Activated CD4-positive, alpha-beta memory T cell treated with anti-CD3 and anti-CD28 coated beads, Interleukin-2, amount 10 ng/mL, durations not matched to agents 7 days and 5 days (primary cell): ENCODE results near the gene TMBIM1. TPM values are rescaled to one million over a fixed set of nuclear protein-coding genes. Genes with fewer than 3 reads are reported as not detected.
"Not testable (repeated sequence)": the region's sequence is repeated elsewhere in the genome, so short reads cannot be mapped to it uniquely, and the experiment has no call there.

Experiments used
- CTCF ChIA-PET: fragments of 350-600 bp; sonication (Branson Sonifier 250); formaldehyde crosslinking; loops from one replicate; lab custom pipeline; 2021; ENCODE audit warnings: antibody characterized with exemption, inconsistent platforms; lab: Charles Lee
- POLR2A ChIA-PET: fragments of 350-600 bp; sonication (Branson Sonifier 250); formaldehyde crosslinking; loops from one replicate; lab custom pipeline; 2021; ENCODE audit warnings: antibody characterized with exemption; lab: Charles Lee
- DNase-seq: peaks from one replicate; pipeline ENCODE4 v3.0.0-alpha.2; 2020
- H3K27ac Mint-ChIP-seq: one replicate; pipeline ENCODE4 v1.8.0; 2021; ENCODE audit warnings: mild to moderate bottlenecking, mixed read lengths
- H3K27me3 Mint-ChIP-seq: one replicate; pipeline ENCODE4 v1.8.0; 2021; ENCODE audit warnings: mixed read lengths
- H3K36me3 Mint-ChIP-seq: one replicate; pipeline ENCODE4 v1.8.0; 2021; ENCODE audit warnings: low read depth, mixed read lengths
- H3K4me1 Mint-ChIP-seq: one replicate; pipeline ENCODE4 v1.8.0; 2021; ENCODE audit warnings: mixed read lengths
- H3K4me3 Mint-ChIP-seq: one replicate; pipeline ENCODE4 v1.8.0; 2021; ENCODE audit warnings: mild to moderate bottlenecking, mixed read lengths
- H3K9me3 Mint-ChIP-seq: one replicate; pipeline ENCODE4 v1.8.0; 2021; ENCODE audit warnings: mixed read lengths
- total RNA-seq, 2 experiments: library from RNA; stranded (reverse); gene quantifications; one replicate each; pipeline ENCODE4 v1.2.3, GENCODE V29; 2021

TMBIM1 gene
- total RNA-seq, 2 experiments from 2014 or later: 105 to 107 TPM

- Mint-ChIP-seq H3K9me3 (no peaks in the 10 kb centered on the region), H3K4me3 (no peak overlapping the region), H3K27ac (no peak overlapping the region), H3K4me1 (peaks cover 9% of the 10 kb centered on the region), H3K36me3 (no peaks in the 10 kb centered on the region), H3K27me3 (peaks cover 26% of the 10 kb centered on the region)
- DNase-seq: no peak
- ChIA-PET POLR2A (no interaction called here), CTCF (no interaction called here)
Measured at GRCh38 chr2:218326315-218326714, 34.0 kb upstream of the TMBIM1 start.

DNA sequence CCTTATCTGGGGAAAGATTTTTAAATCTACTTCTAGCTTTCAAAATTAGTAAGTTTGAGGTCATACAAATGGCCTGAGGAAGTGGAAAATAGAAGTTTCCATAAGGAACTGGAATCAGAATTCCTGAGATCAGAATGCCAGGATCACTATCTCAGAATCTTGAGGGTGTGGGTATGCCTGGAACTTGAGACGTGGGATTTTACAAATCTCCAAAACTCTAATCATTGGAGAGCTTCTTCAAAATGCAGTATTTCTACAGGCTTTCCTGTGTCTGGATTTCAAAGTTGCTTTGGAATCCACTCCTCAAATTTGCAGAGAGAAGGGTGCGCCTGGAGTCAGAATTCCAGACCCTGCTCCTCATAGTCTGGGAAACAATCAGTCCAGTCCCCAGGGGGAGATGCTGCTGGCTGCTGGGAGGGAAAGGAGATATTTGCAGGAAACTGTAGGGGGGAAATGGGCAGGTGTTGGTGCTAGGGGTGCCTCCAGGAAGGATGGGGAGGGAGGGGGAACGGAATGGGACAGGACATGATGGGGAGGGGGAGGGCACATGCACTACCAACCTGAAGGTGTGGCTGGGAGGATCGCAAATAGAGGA is 33.4 kb upstream of the TMBIM1 start:
- H3K4me3 Mint-ChIP-seq: no peak overlapping the region
- no peak for DNase-seq
- ChIA-PET CTCF (no interaction called here), POLR2A (interaction anchor here (1.0 kb wide), 1 partner anchor 9 kb away, joined by 3 read pairs; no protein-coding TSS in a partner anchor)
- no peaks in the 10 kb centered on the region for H3K36me3 Mint-ChIP-seq
- H3K27ac Mint-ChIP-seq: no peak overlapping the region
- peaks cover 9% of the 10 kb centered on the region for H3K4me1 Mint-ChIP-seq
- H3K9me3 Mint-ChIP-seq: no peaks in the 10 kb centered on the region
- peaks cover 26% of the 10 kb centered on the region for H3K27me3 Mint-ChIP-seq

DNA sequence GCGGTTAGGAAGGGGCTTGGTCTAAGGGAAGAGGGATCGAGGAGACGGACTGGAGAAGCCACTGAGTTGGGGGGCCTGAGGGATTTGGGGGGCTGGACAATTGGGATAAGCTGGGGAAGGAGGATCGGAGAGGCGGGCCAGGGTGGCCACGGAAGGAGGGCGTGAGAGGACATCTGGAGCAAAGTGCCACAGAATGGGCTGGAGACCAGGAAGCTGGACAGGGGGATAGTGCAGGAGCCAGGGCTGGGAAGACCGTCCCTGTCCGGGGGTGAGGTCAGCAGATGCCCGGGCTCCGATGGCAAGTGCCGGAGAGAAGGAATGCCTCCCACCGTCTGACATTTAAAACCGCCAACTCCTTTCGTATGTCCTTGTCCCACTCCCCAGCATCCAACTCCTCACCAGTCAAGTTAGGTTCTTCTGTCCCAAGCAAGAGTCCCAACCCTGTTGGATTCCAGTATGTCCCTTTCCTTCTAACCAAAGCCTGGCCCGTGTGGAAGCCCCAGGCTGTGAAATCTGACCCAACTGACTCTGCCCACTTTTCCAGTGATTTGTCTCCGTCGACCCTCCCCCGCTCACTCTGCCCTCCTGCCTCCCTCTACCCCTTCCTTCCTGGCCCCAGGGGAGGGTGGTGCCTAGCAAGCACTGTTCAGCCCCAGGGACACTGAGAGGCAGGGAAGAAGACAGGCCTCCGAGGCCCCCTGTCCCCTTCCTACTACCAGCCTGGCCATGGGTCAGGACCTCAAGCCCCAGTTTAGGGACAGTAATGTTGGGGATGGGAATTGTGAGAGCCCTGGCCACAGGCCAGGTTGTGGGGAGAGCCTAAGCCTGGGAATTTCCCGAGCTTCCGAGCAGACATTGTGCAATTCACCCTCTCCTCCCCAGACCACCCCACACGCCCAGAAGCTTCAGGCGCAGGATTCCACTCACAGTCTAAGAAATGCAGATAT is 31.5 kb upstream of the TMBIM1 start:
- CTCF ChIA-PET: no interaction called here
- H3K36me3 Mint-ChIP-seq: no peaks in the 10 kb centered on the region
- POLR2A ChIA-PET: interaction anchor here (1.2 to 2.0 kb wide), 3 partner anchors 33 to 73 kb away, joined by 3 to 7 read pairs (median 3); no protein-coding TSS in a partner anchor
- no peaks in the 10 kb centered on the region for H3K9me3 Mint-ChIP-seq
- no peak for DNase-seq
- no peak overlapping the region for H3K27ac Mint-ChIP-seq
- H3K27me3 Mint-ChIP-seq: peaks cover 26% of the 10 kb centered on the region
- H3K4me3 Mint-ChIP-seq: peak overlapping the region; percentile 63
- peaks cover 9% of the 10 kb centered on the region for H3K4me1 Mint-ChIP-seq

DNA sequence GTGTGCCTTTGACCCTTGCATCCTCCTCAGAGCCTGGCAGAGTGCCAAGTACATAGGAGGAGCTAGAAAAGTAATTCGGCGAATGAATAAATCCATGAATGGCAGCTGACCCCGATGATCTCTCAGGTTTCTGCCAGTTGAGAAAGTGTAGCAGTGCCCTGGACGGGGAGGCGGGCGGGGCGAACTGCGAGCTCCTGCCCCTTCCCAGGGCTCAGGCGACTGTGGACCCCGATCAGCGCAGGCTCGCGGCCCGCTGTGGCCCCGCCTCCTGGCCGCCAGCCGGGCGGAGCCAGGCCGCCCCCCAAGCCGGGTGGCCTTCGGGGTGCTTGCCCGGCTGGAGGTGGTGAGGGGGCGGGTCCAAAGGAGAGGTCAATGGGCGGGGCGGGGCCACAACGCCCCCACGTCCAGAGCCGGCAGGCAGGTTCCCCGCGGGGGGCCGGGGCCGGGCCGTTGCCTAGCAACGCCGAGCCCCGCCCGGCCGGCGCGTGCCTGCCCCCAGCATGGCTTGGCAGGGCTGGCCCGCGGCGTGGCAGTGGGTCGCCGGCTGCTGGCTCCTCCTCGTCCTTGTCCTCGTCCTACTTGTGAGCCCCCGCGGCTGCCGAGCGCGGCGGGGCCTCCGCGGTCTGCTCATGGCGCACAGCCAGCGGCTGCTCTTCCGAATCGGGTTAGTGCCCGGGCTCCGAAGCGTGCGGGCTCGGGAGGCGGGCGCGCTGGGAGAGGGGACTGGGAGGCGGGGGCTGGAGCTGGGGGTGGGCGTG is 30.6 kb upstream of the TMBIM1 start:
- H3K9me3 Mint-ChIP-seq: no peaks in the 10 kb centered on the region
- no peak overlapping the region for H3K27ac Mint-ChIP-seq
- no peaks in the 10 kb centered on the region for H3K36me3 Mint-ChIP-seq
- peak; percentile 42 for DNase-seq
- H3K27me3 Mint-ChIP-seq: peaks cover 26% of the 10 kb centered on the region
- POLR2A ChIA-PET: interaction anchor here (0.7 to 2.0 kb wide), 5 partner anchors 32 to 74 kb away, joined by 3 to 7 read pairs (median 3); no protein-coding TSS in a partner anchor
- H3K4me3 Mint-ChIP-seq: peak overlapping the region; percentile 63
- peaks cover 10% of the 10 kb centered on the region for H3K4me1 Mint-ChIP-seq
- CTCF ChIA-PET: interaction anchor here (1.0 to 1.6 kb wide), 2 partner anchors 33 to 84 kb away, joined by 3 to 4 read pairs; partner anchors contain the start of gene CATIP

DNA sequence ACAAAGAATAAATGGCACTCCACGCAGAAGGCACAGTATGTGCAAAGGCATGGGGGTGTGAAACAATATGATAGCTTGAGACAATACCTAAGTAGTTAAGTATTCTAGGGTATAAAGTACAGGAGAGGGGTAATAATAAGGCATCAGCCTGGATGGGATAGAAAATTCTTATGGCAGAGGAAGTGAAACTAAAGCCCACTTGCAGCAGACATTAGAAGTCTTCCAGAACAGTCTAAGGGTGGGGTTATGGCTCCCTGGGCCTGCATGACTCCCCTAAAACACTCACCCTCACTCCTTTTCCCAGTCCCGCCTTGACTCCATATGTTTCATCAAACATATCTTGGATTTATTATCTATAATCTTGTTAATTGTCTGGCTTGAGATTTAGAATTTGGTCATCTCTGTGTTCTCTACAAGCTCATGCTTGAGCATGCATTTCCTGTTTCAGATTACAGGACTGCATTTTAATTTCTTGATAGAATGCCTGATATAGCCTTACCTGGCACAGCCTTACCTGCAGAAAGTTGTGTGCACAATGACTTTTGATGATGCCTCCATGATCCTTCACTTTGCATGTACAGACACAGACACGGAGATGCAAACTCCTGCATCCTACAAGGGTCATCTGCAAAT is 28.5 kb upstream of the TMBIM1 start:
- Mint-ChIP-seq H3K27ac (no peak overlapping the region), H3K4me1 (peaks cover 31% of the 10 kb centered on the region), H3K9me3 (no peaks in the 10 kb centered on the region), H3K4me3 (no peak overlapping the region), H3K36me3 (peaks cover 2% of the 10 kb centered on the region), H3K27me3 (peaks cover 20% of the 10 kb centered on the region)
- ChIA-PET CTCF (interaction anchor here (1.0 to 1.4 kb wide), 2 partner anchors 19 kb away, joined by 4 to 5 read pairs; no protein-coding TSS in a partner anchor), POLR2A (interaction anchor here (1.1 to 1.5 kb wide), 2 partner anchors 32 to 34 kb away, joined by 3 read pairs; no protein-coding TSS in a partner anchor)
- DNase-seq: no peak

DNA sequence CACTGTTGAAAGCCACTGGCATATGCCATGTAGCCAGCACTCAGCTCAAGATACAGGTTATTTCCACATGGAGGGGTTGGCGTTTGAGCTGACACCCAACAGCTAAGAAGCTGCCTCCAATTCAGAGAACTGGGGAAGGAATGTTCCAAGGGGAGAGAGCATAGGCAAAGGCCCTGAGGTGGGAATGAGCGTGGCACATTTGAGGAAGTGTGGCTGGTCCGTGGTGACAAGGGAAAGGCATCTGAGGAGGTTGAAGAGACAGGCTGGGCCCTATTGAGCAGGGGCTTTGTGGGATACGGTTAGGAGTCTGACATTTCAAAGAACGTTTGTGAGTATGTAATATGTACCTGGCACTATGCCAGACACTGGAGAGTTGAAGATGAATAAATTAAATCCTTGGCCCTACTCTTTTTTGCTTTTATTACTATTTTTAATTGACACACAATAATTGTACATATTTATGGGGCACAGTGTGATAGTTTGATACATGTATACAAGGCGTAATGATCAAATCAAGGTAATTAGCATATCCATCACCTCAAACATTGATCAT is 27.6 kb upstream of the TMBIM1 start:
- no peak overlapping the region for H3K27ac Mint-ChIP-seq
- H3K4me1 Mint-ChIP-seq: peaks cover 38% of the 10 kb centered on the region
- no peak for DNase-seq
- peaks cover 19% of the 10 kb centered on the region for H3K27me3 Mint-ChIP-seq
- ChIA-PET CTCF (interaction anchor here (0.6 to 1.0 kb wide), 2 partner anchors 18 to 44 kb away, joined by 3 to 4 read pairs; no protein-coding TSS in a partner anchor), POLR2A (interaction anchor here (1.5 kb wide), 1 partner anchor 33 kb away, joined by 3 read pairs; no protein-coding TSS in a partner anchor)
- peaks cover 2% of the 10 kb centered on the region for H3K36me3 Mint-ChIP-seq
- H3K4me3 Mint-ChIP-seq: no peak overlapping the region
- H3K9me3 Mint-ChIP-seq: no peaks in the 10 kb centered on the region

- Mint-ChIP-seq H3K9me3 (no peaks in the 10 kb centered on the region), H3K4me1 (peaks cover 31% of the 10 kb centered on the region), H3K27me3 (peaks cover 7% of the 10 kb centered on the region), H3K4me3 (no peak overlapping the region), H3K27ac (no peak overlapping the region), H3K36me3 (peaks cover 2% of the 10 kb centered on the region)
- CTCF ChIA-PET: no interaction called here
- no peak for DNase-seq
- POLR2A ChIA-PET: no interaction called here
Measured at GRCh38 chr2:218318241-218318640, 25.9 kb upstream of the TMBIM1 start.

DNA sequence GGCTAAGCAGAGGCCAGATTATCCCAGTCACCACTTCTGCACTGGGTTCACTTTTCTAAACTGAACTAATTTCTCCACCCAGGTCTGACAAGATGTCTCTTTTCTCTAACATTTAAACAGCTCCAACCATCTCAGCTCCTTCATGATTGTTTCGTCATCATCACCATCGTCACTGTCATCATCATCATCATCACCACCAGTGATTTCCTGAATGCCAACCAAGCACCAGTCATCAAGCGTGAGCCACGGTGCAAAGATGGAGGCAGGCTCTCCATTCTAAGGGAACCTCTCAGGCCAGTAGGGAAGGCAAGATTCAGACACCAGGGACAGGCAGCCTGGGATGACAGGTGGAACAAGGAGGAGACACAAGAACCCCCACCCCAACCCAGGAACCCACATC is 25.5 kb upstream of the TMBIM1 start:
- POLR2A ChIA-PET: no interaction called here
- Mint-ChIP-seq H3K4me3 (no peak overlapping the region), H3K9me3 (no peaks in the 10 kb centered on the region), H3K27ac (no peak overlapping the region), H3K4me1 (peaks cover 31% of the 10 kb centered on the region), H3K36me3 (peaks cover 2% of the 10 kb centered on the region), H3K27me3 (peaks cover 7% of the 10 kb centered on the region)
- DNase-seq: no peak
- CTCF ChIA-PET: interaction anchor here (1.1 to 3.5 kb wide), 3 partner anchors 11 to 39 kb away, joined by 3 to 10 read pairs (median 5); partner anchors contain the start of gene CATIP

DNA sequence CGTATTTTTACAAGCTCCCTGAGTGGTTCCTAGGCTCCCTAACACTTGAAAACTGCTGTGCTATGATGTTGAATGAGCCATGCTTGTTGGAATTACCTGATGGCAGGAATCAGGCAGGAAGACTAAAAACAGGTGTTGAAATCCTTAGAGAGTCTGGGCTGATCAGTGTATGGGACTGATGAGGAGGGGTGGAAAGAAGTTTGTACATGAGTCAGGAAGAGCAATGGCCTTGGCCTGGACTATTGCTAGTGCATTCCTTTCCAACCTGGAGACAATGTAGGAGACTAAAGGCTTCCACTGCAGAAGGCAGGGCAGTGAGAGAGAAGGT is 25.0 kb upstream of the TMBIM1 start:
- Mint-ChIP-seq H3K27ac (peak overlapping the region; percentile 88), H3K4me1 (peaks cover 29% of the 10 kb centered on the region), H3K36me3 (peaks cover 2% of the 10 kb centered on the region), H3K9me3 (no peaks in the 10 kb centered on the region), H3K27me3 (peaks cover 2% of the 10 kb centered on the region), H3K4me3 (no peak overlapping the region)
- DNase-seq: no peak
- POLR2A ChIA-PET: interaction anchor here (1.2 to 1.7 kb wide), 3 partner anchors 8 to 80 kb away, joined by 3 to 4 read pairs (median 3); no protein-coding TSS in a partner anchor
- CTCF ChIA-PET: interaction anchor here (0.8 to 3.5 kb wide), 4 partner anchors 11 to 79 kb away, joined by 3 to 10 read pairs (median 4); partner anchors contain the start of gene CATIP

DNA sequence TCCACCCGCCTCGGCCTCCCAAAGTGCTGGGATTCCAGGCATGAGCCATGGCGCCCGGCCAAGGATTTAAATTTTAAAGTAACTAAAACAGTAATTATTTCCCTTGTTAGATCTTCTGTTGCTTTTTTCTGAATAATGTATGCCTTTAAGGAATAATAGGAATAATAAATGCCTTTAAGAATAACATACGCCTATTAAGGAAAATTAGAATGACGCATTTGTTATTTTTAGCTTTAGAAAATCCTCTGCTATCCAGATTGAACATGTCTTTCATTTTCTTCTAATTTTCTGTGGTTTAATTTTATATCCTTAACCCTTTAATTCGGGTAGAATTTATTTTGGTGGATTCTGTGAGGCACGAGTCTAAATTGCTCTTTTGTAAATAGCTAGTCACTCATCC is 23.1 kb upstream of the TMBIM1 start:
- Mint-ChIP-seq H3K27me3 (no peaks in the 10 kb centered on the region), H3K9me3 (no peaks in the 10 kb centered on the region), H3K4me1 (peaks cover 29% of the 10 kb centered on the region), H3K27ac (no peak overlapping the region), H3K36me3 (peaks cover 2% of the 10 kb centered on the region), H3K4me3 (no peak overlapping the region)
- ChIA-PET CTCF (interaction anchor here (0.6 to 3.5 kb wide), 3 partner anchors 23 to 246 kb away, joined by 3 to 10 read pairs (median 8); partner anchors contain the start of gene CATIP), POLR2A (interaction anchor here (0.7 to 1.3 kb wide), 3 partner anchors 25 to 85 kb away, joined by 3 to 5 read pairs (median 4); partner anchors contain the start of gene CTDSP1)
- no peak for DNase-seq

DNA sequence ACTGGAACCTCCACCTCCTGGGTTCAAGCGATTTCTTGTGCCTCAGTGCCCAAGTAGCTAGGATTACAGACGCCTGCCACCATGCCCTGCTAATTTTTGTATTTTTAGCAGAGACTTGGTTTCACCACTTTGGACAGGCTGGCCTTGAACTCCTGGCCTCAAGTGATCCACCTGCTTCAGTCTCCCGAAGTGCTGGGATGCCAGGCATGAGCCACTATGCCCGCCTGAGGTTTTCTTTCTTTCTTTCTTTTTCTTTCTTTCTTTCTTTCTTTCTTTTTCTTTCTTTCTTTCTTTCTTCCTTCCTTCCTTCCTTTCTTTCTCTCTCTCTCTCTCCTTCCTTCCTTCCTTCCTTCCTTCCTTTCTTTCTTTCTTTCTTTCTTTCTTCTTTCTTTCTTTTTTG is 22.5 kb upstream of the TMBIM1 start:
- H3K4me3 Mint-ChIP-seq, DNase-seq, H3K27me3 Mint-ChIP-seq, H3K27ac Mint-ChIP-seq, H3K36me3 Mint-ChIP-seq, H3K9me3 Mint-ChIP-seq, POLR2A ChIA-PET: not testable (repeated sequence)
- CTCF ChIA-PET: interaction anchor here (0.6 to 3.5 kb wide), 2 partner anchors 22 to 42 kb away, joined by 8 to 10 read pairs; partner anchors contain the start of gene CATIP
- H3K4me1 Mint-ChIP-seq: peaks cover 29% of the 10 kb centered on the region
